AG08396 (cell line): ENCODE results near the gene CCR7.

ENCODE experiments used
- DNase-seq: peaks from one replicate; pipeline ENCODE4 v3.0.0; 2012; ENCODE audit warnings: low spot score, mixed read lengths

Gene CCR7

GRCh38 chr17:40516581-40517285, 48.5 kb downstream of the CCR7 start:
- DNase-seq = no peak

GRCh38 chr17:40515491-40516041, 49.7 kb downstream of the CCR7 start:
- DNase-seq = no peak

GRCh38 chr17:40515011-40515410, 50.3 kb downstream of the CCR7 start:
- DNase-seq = no peak

GRCh38 chr17:40514013-40514875, 51.0 kb downstream of the CCR7 start:
- DNase-seq = no peak

GRCh38 chr17:40511667-40512220, 53.5 kb downstream of the CCR7 start:
- DNase-seq = no peak

- no peak for DNase-seq
These were observed 54.1 kb downstream of the CCR7 start for GRCh38 chr17:40511136-40511535.

GRCh38 chr17:40510328-40510648, 55.0 kb downstream of the CCR7 start:
- no peak for DNase-seq

GRCh38 chr17:40509626-40510327, 55.5 kb downstream of the CCR7 start:
- no peak for DNase-seq

GRCh38 chr17:40506786-40507185, 58.5 kb downstream of the CCR7 start:
- DNase-seq = no peak
